Uterus (tissue), 4 donors: ENCODE measurements around the gene NDP. TPM values are rescaled to one million over a fixed set of nuclear protein-coding genes. Genes with fewer than 3 reads are reported as not detected.

ENCODE experiments used
- DNase-seq, 2 donors: peaks; one replicate each; pipeline ENCODE4 v3.0.0-alpha.2; 2019 to 2020
- H3K27ac ChIP-seq, 2 donors: fragments of 200-600 bp; sonication (generic); 1 replicate in 1 of 2; 2 replicates in 1 of 2; pipeline ENCODE4 v1.5.1; 2016 to 2018
- H3K27me3 ChIP-seq, 2 donors: fragments of 200-600 bp; sonication (generic); one replicate each; pipeline ENCODE4 v1.5.1; 2018 to 2019; ENCODE audit warnings: control low read depth in 1 of 2
- H3K36me3 ChIP-seq, 2 donors: fragments of 200-600 bp; sonication (generic); one replicate each; pipeline ENCODE4 v1.5.1; 2019; ENCODE audit warnings: control low read depth in 1 of 2
- H3K4me1 ChIP-seq, 2 donors: fragments of 200-600 bp; sonication (generic); one replicate each; pipeline ENCODE4 v1.5.1; 2018 to 2019; ENCODE audit warnings: control low read depth in 1 of 2
- H3K4me3 ChIP-seq, 2 donors: fragments of 200-600 bp; sonication (generic); 1 replicate in 1 of 2; 2 replicates in 1 of 2; pipeline ENCODE4 v1.5.1; 2018 to 2019; ENCODE audit warnings: mild to moderate bottlenecking in 1 of 2
- H3K9me3 ChIP-seq, 2 donors: fragments of 200-600 bp; sonication (generic); one replicate each; pipeline ENCODE4 v1.5.1; 2019; ENCODE audit warnings: control low read depth in 1 of 2
- CTCF ChIP-seq, 4 experiments: fragments of 200-600 bp in 2 of 4; fragments of 450-650 bp in 2 of 4; sonication (generic) in 2 of 4; IDR thresholded peaks; one replicate each; pipeline ENCODE4 v1.5.1; 2016 to 2019; ENCODE audit warnings: antibody characterized with exemption in 4 of 4, mild to moderate bottlenecking in 2 of 4, moderate library complexity in 1 of 4
- POLR2A ChIP-seq, 2 donors: fragments of 450-650 bp; IDR thresholded peaks; one replicate each; pipeline ENCODE4 v1.6.1; 2016; ENCODE audit warnings: antibody characterized with exemption in 2 of 2, mild to moderate bottlenecking in 1 of 2, moderate library complexity in 1 of 2
- intact Hi-C: fragments of 100-400 bp; cut with DNase I; formaldehyde crosslinking; loops from one replicate; pipeline ENCODE4 v1.15.1; 2023; ENCODE audit warnings: low total_unique reads
- total RNA-seq, 4 donors: library from RNA; depleted of rRNA in 3 of 4; stranded (reverse); fragments of >200 nt in 3 of 4; gene quantifications; one replicate each; pipeline versions ENCODE4 v1.1.0 to v1.2.4, GENCODE V29; 2014 to 2023
- donor health status: DM: yes; HTN: yes; CAD: no.

NDP gene
- total RNA-seq, 4 donors from 2014 or later = 4.4 to 25.2 (median 6.9) TPM

DNA sequence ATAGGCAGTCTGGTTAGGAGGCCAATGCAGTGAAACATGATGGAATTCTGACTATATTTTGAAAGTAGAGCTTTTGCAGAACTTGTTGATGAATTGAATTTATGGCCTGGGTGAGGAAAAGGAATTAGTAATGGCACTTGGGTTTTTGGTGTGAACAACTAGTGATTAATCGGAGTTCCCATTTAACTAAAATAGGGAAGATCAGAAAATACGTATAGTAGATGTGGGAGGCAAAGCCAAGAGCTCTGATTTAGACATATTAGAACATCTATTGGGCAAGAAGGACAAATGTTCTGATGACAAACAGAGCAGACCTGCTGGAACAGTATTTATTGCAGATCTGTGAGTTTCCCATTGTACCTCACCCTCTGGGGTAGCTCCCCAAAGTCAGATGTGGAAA lies 12.3 kb upstream of the NDP start:
- Histone ChIP-seq H3K27me3 (no peaks in the 10 kb centered on the region), H3K36me3 (no peaks in the 10 kb centered on the region), H3K9me3 (no peaks in the 10 kb centered on the region), H3K4me1 (no peaks in the 10 kb centered on the region), H3K4me3 (no peak overlapping the region), H3K27ac (no peak overlapping the region)
- TF ChIP-seq CTCF (IDR thresholded peaks at IDR 0.05) = no peak
- no peak for TF ChIP-seq POLR2A (IDR thresholded peaks at IDR 0.05)
- intact Hi-C loops = no loop called here
- DNase-seq = no peak

DNA sequence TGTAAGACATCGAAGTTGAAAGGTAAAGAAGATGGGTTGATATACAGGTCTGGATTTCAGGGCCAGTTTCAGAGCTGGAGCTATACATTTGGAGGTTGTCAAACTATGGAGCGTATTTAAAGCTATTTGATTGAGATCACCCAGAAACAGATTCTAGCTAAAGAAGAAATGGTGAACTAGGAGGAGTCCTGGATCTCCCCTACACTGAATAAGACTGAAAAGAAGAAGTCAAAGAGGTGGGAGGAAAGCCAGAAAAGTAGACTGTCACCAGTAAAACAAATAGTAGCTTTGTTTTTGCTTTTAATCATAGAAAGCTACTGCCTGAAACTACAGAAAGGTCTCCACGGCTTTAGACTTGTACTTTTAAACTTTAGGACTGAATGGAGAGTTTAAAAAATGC lies 5.0 kb upstream of the NDP start:
- Histone ChIP-seq H3K27ac (no peak overlapping the region), H3K4me3 (no peak overlapping the region), H3K27me3 (no peaks in the 10 kb centered on the region), H3K4me1 (no peaks in the 10 kb centered on the region), H3K36me3 (no peaks in the 10 kb centered on the region), H3K9me3 (no peaks in the 10 kb centered on the region)
- intact Hi-C loops = no loop called here
- TF ChIP-seq CTCF (IDR thresholded peaks at IDR 0.05) (no peak), POLR2A (IDR thresholded peaks at IDR 0.05) (no peak)
- DNase-seq = no peak

DNA sequence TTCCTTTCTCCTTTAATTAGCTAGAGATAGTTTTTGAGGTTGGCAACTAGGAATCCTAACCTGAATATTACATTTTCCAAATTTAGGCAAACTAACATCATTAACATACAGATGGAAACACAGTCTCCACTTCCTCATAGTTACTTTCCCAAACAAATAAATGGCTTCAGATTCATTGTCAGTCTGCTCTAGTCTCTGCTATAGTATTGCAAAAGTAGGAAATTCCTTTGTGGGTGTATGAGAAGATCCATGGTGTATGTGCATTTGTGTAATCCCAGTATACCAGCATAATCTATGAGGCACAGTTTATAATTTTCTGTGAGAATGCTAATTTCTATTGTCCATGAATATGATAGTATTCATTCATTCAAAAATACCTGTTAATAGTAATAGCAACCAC lies 3.0 kb upstream of the NDP start:
- Histone ChIP-seq H3K36me3 (no peaks in the 10 kb centered on the region), H3K4me1 (no peaks in the 10 kb centered on the region), H3K9me3 (no peaks in the 10 kb centered on the region), H3K4me3 (no peak overlapping the region), H3K27ac (no peak overlapping the region), H3K27me3 (no peaks in the 10 kb centered on the region)
- intact Hi-C loops = no loop called here
- no peak for TF ChIP-seq CTCF (IDR thresholded peaks at IDR 0.05)
- no peak for TF ChIP-seq POLR2A (IDR thresholded peaks at IDR 0.05)
- no peak for DNase-seq

- no peak overlapping the region for H3K27ac ChIP-seq
- no peaks in the 10 kb centered on the region for H3K4me1 ChIP-seq
- TF ChIP-seq POLR2A (IDR thresholded peaks at IDR 0.05) (no peak), CTCF (IDR thresholded peaks at IDR 0.05) (no peak)
- H3K4me3 ChIP-seq = no peak overlapping the region
- no peaks in the 10 kb centered on the region for H3K9me3 ChIP-seq
- H3K27me3 ChIP-seq = no peaks in the 10 kb centered on the region
- no peak for DNase-seq
- intact Hi-C loops = no loop called here
- H3K36me3 ChIP-seq = no peaks in the 10 kb centered on the region
These were observed 2.6 kb upstream of the NDP start for GRCh38 chrX:43975796-43976195.

DNA sequence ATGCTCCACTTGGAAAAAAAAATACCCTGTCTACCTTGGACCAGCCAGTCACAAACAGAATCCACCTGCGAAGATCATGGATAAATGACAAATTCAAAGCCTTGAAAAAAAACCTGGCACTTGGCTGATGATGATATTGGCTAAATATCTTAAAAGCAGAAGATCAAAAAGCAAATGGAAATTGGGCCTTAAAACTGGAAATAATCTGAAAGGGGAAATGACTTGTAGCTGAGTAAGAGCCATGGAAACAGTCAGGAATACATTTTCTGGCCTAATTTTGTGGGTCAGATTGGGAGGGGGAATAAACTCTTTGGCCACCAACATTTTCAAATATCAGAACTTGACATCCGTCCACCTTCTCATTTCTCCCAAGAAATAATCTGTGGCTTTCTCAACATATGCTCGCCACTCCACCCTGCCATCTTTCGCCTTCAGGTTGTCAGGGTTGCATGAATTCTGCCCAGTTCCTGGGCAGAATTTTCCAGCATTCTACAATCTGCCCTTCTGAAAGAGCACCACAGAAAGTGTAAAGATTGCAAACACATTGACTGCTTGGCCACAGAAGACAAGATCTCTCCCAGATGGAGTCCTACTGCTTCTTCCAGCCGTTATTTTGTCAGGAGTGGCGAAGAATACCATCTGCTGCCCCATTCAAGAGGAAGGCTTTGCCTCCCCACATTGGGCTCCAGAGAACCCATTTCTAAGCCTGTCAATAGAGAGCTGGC lies 1.7 kb upstream of the NDP start:
- H3K4me1 ChIP-seq = no peaks in the 10 kb centered on the region
- H3K9me3 ChIP-seq = no peaks in the 10 kb centered on the region
- intact Hi-C loops = no loop called here
- no peak overlapping the region for H3K4me3 ChIP-seq
- H3K27ac ChIP-seq = no peak overlapping the region
- DNase-seq = no peak
- no peaks in the 10 kb centered on the region for H3K27me3 ChIP-seq
- TF ChIP-seq CTCF (IDR thresholded peaks at IDR 0.05) (no peak), POLR2A (IDR thresholded peaks at IDR 0.05) (no peak)
- no peaks in the 10 kb centered on the region for H3K36me3 ChIP-seq
